HG02798 (cell line): ENCODE measurements around the gene DNAH2.
A peak's percentile ranks its signal among the peaks of the same experiment; 100 is the strongest.

Source experiments
- ATAC-seq: cut with Tn5 transposase; IDR thresholded peaks from one replicate; pipeline ENCODE4 v1.9.1; 2021; ENCODE audit warnings: mild to moderate bottlenecking; ENCODE audit not compliant: unreplicated experiment, poor library complexity

The DNAH2 gene

DNA sequence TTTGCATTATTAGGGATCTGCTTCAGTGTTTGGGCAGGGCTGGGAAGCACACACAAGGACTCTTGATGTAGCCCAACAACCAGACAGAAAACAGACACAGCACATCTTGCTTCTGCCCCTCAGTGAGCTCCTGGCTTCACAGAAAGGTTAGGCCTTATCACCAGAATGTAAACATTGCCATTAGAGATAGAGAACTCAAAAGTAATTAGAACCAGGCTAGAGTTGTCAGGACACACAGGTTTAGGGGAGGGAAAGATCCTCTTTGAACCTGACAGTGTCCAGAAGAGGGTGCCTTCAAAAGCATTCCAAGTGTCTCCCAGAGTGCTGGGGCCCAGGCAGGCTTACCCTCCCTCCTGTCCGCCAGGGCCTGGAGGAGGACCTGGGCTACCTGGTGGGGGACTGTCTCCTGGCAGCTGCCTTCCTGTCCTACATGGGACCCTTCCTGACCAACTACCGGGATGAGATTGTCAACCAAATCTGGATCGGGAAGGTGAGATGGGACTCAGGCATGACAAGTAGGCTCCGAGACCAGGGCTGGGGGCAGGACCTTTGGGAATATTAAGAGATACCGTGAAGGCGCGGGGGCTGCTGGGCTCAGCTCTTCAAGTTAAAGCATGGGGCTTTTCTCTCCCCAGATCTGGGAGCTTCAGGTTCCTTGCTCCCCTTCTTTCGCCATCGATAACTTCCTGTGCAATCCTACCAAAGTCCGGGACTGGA is 99.5 kb downstream of the DNAH2 start:
- ATAC-seq: no peak

DNA sequence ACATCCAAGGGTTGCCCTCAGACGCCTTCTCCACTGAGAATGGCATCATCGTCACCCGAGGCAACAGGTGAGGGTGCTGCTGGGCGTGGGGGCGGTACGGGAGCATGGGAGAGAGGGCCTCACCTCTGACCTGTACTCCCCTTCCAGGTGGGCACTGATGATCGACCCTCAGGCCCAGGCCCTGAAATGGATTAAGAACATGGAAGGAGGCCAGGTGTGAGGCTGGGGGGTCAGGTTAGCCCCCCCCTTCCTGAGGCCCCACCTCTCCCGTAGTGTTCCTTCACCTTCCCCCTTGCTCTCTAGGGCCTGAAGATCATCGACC is 100.1 kb downstream of the DNAH2 start:
- no peak for ATAC-seq

DNA sequence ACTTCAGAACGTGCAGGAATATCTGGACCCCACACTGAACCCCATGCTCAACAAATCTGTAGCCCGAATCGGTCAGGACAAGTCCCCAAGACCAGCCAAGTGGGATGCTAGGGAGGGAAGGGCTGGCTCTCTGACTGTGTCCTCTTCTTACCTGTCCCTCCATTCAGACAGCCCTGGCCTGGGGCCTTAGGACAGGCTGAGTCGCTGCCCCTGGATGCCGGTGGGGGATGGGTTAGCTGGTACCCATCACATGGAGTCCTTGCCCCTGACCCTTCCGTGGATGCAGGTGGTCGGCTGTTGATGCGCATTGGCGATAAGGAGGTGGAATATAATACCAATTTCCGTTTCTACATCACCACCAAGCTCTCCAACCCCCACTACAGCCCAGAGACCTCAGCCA is 100.5 kb downstream of the DNAH2 start:
- no peak for ATAC-seq

DNA sequence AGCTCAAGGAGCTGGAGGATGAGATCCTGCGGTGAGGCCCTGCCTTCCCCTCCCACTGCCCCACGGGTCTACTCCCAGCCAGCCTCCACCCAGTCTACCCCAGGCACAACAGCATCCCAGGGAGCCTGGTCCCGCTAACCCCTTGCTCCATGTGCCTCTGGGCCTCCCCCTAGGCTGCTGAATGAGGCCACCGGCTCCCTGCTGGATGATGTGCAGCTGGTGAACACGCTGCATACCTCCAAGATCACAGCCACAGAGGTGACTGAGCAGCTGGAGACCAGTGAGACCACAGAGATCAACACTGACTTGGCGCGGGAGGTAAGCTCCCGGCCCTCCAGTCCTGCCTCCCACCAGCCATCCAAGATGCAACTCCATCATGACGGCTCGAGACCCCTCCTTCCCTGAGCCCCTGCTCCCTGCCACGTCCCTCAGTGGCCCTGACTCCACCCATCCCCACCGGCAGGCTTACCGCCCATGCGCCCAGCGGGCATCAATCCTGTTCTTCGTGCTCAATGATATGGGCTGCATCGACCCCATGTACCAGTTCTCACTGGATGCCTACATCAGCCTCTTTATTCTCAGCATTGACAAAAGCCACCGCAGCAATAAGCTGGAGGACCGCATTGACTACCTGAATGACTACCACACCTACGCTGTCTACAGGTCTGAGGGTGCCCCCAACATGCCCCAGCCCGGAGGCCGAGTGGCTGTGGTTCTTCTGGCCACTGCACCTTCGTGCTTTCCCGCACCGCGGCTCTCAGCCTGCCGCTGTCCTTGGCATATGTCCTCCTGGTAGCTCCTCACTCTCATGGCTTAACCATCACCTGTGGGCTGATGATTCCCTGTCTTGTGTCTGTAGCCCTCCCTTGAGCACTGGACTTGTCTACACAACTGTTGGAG is 101.5 kb downstream of the DNAH2 start:
- ATAC-seq: no peak

DNA sequence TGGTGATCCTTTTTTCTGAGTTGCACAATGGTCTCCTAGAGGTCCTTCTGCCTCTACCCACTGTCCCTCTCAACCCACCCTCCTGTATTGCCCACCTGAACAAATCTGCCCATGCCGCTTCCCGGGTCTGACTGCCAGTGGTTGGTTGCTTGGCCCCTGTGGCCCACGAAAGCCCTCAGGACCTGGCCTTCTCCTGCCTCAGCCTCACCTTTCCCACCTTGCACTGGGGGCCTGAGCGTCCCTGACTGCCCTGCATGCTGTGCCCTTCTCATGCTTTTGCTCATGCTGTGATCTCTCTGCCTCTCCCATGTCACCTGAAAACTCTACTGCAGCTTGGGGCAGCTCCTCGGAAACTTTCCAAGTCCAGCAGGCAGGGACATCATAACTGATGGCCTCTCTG is 102.7 kb downstream of the DNAH2 start:
- ATAC-seq: no peak

DNA sequence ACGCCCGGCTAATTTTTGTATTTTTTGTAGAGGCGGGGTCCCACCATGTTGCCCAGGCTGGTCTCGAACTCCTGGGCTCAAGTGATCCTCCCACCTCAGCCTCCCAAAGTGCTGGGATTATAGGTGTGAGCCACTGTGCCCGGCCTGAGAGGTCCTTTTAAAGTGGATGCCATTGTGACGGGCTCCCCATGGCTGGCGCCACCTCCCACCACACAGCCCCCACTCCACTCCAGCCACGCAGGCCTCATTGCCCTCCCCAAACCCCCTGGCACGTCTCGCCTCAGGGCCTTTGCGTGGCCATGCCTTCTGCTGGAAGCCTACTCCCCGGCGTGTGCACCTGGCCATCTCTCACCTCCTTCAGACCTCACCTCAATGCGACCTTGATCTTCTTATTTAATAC is 104.6 kb downstream of the DNAH2 start:
- no peak for ATAC-seq

DNA sequence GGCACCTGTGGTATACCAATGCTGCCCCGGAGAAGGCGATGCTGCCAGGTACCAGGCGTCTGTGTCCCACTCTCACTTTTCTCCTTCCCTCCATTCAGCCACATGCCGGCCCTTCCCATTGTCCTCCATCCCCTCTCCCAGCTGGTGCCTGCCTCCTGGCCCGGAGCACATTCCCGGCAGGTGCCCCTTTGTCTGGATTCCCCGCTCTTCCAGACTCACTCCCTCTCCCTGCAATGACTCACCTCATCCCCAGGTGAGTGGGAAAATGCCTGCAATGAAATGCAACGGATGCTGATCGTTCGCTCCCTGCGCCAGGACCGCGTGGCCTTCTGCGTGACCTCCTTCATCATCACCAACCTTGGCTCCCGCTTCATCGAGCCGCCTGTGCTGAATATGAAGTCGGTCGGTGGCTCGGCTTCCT is 106.0 kb downstream of the DNAH2 start:
- no peak for ATAC-seq

DNA sequence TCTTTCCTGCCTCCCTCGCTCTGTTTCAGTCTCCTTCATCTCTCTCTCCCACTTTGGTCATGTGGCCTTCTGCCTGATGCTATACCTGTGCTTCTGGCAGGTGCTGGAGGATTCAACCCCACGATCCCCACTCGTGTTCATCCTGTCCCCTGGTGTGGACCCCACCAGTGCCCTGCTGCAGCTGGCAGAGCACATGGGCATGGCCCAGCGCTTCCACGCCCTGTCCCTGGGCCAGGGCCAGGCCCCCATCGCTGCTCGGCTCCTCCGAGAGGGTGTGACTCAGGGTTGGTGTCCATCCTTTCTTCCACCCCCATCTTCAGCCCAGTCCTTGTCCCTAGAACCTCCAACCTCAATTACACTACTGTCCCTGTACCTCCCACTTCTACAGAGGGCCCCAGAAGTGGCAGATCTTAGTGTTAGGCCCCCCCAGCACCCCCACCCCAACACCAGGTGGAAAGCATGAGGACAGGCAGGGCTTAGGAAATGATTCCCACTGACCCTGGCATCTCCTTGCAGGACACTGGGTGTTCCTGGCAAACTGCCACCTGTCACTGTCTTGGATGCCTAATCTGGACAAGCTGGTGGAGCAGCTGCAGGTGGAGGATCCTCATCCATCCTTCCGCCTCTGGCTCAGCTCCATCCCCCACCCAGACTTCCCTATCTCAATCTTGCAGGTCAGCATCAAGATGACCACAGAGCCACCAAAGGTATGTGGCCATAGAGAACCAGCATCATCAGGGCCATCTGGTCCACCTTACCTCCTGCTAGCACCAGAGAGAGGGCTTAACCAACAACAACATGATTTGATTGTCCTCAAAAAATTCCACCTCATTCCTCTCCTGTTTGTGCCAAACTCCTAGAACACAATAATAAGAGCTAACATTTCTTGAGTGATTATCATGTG is 106.7 kb downstream of the DNAH2 start:
- ATAC-seq: no peak

DNA sequence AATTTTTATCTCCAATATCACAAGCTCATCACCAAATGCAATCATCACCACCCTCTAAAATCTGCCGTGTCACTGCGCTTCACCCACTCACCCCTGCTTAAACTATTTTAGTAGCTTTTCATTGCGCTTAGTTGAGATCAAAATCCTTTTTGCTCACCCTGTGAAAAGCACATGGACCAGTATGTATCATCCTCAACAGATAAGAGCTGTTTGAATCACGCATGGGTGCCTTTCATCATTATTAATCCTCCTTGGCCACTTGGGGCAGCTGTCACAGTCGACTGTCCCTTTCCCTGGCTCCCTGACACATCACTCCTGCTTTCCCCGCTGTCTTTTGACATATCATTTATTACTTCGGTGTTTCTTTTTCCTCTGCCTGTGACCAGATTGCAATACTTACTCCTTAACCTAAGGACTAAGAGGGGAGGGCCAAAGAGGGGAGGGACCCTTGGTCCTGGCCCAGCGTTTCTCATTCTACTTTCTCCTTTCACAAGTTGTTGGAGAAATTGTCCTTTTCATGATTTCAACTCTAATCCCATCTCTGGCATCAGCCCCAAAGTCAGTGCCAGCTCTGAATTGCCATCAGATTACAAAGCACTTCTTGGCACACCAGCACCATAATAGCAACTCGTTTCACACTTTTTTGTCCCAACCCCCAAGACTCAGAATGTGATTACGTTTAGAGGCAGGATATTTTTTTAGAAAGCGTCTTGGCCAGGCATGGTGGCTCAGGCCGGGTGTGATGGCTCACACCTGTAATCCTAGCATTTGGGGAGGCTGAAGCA is 107.9 kb downstream of the DNAH2 start:
- no peak for ATAC-seq

DNA sequence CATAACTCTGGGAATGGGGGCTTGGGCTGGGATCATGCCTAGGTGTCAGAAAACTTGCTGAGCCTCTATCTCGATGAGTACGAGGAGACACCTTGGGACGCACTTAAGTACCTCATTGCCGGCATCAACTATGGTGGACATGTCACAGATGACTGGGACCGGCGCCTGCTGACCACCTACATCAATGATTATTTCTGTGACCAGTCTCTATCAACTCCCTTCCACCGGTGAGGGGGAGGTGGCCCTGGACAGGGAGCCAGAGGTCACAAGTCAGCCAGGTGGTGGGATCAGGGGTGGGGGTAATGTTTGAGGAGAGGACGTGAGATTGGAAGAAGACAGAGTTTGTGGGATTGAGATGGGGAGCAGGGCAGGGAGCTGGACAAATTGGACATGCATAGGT is 113.1 kb downstream of the DNAH2 start:
- ATAC-seq: no peak

DNA sequence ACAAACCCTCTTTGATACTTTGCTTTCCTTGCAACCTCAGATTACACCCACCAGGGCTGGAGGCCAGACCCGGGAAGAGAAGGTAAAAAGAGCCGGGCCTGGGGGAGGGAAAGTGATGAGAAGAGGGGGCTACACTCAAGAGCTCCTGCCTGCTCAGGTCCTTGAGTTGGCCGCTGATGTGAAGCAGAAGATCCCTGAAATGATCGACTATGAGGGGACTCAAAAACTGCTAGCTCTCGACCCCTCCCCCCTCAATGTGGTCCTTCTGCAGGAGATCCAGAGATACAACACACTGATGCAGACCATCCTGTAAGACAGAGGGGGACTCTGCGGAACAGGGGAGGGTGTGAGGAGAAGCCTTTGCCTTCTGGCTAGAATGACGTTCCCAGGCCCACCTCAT is 113.7 kb downstream of the DNAH2 start:
- ATAC-seq: no peak

DNA sequence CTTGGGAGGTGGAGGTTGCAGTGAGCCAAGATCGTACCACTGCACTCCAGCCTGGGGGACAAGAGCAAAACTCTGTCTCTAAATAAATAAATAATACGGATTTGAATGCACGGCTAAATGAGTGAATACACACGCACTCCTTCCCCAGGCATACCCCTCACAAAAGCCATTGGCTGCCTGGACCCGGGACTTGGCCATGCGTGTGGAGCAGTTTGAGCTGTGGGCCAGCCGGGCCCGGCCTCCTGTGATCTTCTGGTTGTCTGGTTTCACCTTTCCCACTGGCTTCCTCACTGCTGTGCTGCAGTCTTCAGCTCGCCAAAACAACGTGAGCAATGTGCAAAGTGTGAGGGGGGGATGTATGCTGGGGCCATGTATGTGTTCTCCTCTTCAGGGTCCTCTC is 114.9 kb downstream of the DNAH2 start:
- ATAC-seq: no peak

DNA sequence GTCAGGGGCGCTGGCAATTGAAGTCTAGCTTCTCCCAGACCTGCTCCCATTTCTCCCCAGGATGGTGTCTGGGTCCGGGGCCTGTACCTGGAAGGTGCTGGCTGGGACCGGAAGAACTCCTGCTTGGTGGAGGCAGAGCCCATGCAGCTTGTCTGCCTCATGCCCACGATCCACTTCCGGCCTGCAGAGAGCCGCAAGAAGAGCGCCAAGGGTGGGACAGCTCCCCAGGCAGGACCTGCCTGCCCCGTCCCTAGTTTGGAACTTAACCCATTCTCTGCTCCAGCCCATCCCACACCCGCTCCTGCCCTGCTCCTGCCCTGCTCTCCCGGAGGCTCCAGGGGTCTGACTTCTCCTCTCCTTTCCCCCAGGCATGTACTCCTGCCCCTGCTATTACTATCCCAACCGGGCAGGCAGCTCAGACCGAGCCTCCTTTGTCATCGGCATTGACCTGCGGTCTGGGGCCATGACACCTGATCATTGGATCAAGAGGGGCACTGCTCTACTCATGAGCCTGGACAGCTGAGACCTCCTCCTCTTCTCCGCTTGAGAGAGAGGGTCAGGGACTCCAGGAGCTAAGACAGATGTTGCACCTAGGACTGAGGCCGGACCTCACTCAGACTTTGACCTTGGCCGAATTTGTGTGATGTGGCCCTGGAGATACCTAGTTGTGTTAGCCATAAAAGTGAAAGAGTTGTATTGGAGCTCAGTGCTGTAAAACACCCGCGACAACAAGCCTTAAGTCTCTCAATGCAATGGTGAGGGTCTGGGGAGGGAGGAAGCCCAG is 115.7 kb downstream of the DNAH2 start:
- ATAC-seq: no peak

DNA sequence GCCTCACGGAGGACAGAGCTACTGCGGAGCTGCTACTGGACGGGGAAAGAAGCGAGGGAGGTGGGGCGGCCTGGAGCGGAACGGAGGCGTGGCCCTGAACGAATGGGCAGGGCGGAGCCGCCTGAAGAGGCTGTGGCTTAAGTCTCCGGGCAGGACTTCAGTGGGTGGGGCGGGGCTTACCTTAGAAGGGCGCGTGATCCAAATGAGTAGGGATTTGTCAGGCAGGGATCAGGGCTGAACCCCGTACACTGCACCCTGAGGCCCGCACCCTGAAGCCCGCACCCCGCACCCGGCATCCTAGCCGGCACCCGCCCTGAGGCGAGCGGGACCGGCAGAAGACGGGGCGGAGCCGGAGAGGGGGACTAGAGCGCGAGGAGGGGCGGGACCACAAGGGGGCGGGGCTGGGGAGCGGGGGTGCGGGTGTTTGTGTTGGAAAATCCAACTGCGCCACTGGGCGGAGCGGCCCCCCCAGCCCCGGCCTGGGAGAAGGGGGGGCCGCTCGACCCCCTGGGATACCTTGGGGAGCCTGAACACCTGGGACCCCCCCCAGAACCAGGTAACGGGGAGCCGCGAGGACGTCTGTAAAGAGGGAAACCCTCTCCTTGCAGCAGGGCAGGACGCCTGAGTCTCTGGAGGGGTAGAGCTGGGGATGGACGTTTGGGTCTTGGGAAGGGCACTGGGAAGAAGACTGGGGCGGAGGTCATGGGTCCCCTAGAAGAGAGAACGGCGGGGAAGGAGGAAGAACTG is 116.4 kb downstream of the DNAH2 start, which contains the start of gene KDM6B:
KDM6B (plus strand) TSS at position 423 of the 747 bp plus-strand sequence. CDS start 11,338 bp downstream, outside the sequence.
- peak; percentile 47 for ATAC-seq

DNA sequence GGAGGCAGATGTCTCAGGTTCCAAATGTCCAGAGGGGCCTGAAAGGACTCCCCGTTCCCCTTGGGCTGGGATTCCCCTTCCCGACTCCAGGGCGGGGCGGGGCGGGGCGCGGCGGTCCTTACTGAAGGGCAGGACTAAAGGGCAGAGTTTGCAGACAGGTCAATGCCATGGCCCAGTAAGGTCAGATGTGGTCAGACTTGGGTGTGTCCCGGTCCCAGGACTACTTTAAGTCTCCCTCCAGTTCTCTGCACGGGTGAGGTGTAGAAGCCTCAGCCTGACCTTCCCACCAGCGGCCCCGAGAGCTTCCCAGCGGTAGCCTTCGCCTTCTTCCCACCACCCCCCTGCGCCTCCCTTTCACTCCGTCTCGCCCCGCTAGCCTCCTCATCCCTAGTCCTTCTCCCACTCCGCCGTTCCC is 117.0 kb downstream of the DNAH2 start:
- ATAC-seq: no peak

DNA sequence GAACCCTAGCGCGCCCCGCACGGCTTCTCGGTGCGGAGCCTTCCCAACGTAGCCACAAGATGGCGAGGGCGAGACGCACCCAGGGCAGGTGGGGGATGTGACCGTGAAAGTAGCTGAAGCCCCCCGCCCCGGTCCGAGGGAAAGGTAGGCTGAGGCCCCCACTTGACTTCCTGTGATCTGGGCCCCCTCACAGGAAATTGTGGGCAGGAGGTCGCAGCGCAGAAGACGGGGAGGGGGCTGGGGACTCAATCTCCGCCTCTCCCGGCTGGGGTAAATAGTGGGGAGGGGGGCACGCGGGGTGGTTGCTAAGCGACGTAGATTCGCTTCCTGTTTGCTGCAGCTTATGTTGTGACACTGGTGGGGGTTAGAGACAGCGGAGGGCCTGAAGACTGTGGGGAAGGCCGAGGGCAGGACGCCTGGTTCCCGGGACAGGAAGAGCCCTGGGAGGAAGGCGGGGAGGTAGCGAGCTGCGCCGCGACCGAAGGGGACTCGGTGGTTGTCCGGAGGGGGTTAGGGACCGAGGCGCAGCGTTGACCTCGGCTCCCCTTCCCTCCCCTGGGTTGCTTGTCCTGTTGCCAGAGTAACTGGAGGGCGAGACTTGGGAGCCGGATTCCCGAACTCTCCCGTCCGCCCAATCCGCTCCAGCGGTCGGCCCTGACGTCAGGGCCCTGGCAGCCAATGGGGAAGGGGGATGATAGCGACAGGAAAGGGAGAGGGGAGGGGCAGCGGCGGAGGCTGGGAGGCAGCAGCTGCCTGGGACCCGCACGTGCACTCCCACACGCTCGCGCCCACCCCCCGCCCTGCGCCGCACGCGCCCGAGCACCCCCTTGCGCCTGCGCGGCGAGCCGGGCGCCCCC is 117.6 kb downstream of the DNAH2 start:
- ATAC-seq: peak; percentile 71

DNA sequence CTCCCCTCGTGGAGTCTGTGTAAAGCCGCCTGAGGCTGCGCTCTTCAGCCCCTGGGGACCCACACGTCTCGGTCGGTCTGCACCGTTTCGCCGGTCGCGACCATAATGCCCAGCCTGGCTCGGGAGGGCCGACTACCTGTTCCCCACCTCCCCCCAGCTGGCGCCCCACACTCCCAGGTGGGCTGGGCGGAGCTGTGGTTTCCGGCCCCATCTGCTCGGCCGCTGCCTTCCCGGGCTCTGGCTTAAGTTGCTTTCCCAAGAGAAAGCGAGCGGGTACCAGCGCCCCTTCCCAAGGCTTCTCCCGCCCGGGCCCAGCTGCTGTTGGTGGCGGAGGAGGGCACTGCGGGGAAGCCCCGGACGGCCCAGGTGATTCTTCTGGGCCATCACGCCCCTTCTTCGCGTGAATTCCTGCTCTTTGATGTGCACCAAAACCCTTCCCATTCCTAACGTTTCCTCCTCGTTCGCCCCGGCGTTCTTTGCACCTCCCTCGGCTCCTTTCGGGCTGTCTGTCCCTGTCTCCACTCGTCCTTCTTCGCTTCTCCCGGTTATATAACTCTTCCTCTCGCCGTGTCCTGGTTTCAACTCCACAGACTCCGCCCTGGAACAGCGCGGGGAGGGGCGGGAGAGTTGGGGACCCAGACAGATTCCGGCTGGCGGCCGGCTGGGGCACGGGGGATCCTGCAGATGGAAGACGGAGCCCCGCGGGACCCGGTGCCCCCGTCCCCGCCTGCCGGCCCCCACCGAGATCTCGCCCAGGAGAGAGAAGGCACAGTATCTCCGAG is 118.5 kb downstream of the DNAH2 start:
- no peak for ATAC-seq
